ENCODE results near the gene UBASH3B.

DNA sequence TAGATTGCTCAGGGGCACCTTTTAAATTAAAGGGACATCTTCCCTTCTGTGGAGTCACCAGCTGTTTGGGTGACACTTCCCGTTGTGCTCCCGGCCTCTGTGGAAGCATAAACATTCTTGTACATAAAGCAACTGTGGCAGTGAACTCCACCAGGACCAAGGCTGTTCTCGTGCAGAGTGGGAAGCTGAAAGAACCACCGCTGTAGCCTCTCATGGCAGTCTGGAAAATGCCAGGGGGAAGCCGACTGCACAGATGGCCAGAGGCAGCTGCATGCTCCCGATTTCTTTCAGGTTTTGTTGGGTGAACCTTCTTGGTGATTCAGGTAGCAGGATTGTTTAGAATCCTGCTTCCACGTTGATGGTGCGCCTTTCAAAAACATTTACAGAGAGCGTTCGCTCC lies 10.3 kb downstream of the UBASH3B start:
- TF ChIP-seq, protein P1, sequence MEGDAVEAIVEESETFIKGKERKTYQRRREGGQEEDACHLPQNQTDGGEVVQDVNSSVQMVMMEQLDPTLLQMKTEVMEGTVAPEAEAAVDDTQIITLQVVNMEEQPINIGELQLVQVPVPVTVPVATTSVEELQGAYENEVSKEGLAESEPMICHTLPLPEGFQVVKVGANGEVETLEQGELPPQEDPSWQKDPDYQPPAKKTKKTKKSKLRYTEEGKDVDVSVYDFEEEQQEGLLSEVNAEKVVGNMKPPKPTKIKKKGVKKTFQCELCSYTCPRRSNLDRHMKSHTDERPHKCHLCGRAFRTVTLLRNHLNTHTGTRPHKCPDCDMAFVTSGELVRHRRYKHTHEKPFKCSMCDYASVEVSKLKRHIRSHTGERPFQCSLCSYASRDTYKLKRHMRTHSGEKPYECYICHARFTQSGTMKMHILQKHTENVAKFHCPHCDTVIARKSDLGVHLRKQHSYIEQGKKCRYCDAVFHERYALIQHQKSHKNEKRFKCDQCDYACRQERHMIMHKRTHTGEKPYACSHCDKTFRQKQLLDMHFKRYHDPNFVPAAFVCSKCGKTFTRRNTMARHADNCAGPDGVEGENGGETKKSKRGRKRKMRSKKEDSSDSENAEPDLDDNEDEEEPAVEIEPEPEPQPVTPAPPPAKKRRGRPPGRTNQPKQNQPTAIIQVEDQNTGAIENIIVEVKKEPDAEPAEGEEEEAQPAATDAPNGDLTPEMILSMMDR (IDR thresholded peaks at IDR 0.05; ENCODE audit: insufficient read depth, low read length) = no peak
- TF ChIP-seq REST (IDR thresholded peaks at IDR 0.05; ENCODE audit: insufficient replicate concordance, low read depth) = no peak

All from HL-60 (cell line).